Activated CD4-positive, CD25-positive, alpha-beta regulatory T cell (primary cell): ENCODE results near the gene TBX19.

Experiments
- DNase-seq, 4 experiments: peaks; one replicate each; lab custom pipeline; 2025; lab: John Stamatoyannopoulos, UW

TBX19 gene

DNA sequence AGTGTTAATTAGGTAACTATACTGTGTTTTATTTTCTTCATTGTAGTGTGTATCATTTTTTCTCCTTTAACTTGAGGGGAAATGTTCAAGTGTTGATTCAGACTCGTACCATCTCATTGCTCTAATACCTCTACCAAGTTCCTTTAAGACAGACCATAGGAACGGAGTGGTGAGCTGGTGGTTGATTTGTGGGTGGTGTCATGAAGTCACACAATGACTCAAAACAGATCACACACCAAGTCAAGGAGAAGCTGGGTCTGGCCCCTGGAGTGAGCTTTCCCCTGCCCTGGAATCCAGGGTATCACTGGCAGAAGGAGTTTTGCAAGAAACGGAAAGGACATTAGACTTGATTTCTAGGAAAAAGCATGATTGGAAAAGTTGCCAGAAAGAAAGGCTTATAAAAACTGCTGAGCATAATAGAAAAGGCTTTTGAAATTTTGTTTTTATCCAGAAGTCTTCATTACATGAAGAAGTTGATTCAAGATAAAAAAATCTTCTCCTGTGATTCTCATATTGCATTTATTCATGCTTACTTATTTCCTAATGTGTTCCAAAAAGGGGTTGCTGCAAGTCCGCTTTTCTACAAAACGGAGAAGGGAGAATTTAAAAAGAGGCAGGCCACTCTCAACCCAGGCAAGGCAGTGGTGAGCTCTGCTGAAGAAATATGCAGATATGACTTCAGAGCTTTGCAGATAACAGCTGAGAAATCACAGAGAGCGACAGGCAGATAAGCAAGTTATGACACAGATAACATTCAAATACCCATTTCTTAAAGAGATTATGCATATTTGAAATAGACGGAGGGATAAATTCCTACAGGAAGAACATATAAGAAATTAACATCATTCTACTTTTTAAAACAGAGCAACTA lies 79.7 kb downstream of the TBX19 start:
- no peak for DNase-seq

GRCh38 chr1:168361252-168361651 lies 80.6 kb downstream of the TBX19 start:
- no peak for DNase-seq

DNA sequence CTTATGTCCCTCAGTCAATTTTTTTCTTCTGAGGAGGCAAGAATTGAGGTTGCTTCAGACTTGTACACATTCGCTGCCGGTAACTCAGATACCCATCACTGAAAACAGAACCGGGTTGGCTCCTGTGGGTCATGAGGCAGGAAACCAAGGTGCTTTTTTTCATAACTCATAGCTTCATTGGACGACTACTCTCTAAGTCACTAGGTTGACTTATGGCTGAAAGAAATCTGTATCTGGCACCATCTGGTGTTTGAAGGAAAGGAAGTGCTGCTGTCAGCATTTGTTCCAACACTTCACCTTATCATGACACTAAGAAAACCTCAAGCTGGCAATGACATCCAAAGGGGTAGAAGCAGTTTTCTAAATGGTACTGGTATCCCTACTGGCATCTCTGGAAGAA lies 82.3 kb downstream of the TBX19 start:
- DNase-seq, result no peak
